ENCODE data around the gene ACOX3.
A peak's percentile ranks its signal among the peaks of the same experiment; 100 is the strongest.

The ACOX3 gene

GRCh38 chr4:8402181-8402597, 38.3 kb downstream of the ACOX3 start:
- TF ChIP-seq POLR2AphosphoS5 (IDR thresholded peaks at IDR 0.05; ENCODE audit: low read depth, low read length) (no peak), TAF1 (IDR thresholded peaks at IDR 0.05; ENCODE audit: borderline replicate concordance, low read depth, low read length) (no peak), POLR2A (IDR thresholded peaks at IDR 0.05; ENCODE audit: low read depth, low read length) (no peak)
- DNase-seq (ENCODE audit: insufficient read length) (no peak), FAIRE-seq (no peak)

GRCh38 chr4:8401665-8402064, 38.9 kb downstream of the ACOX3 start:
- DNase-seq (ENCODE audit: insufficient read length) (no peak), FAIRE-seq (no peak)
- TF ChIP-seq POLR2A (IDR thresholded peaks at IDR 0.05; ENCODE audit: low read depth, low read length) (no peak), TAF1 (IDR thresholded peaks at IDR 0.05; ENCODE audit: borderline replicate concordance, low read depth, low read length) (no peak), POLR2AphosphoS5 (IDR thresholded peaks at IDR 0.05; ENCODE audit: low read depth, low read length) (no peak)

GRCh38 chr4:8400632-8401325, 39.7 kb downstream of the ACOX3 start:
- no peak for DNase-seq (ENCODE audit: insufficient read length)
- no peak for FAIRE-seq
- TF ChIP-seq POLR2A (IDR thresholded peaks at IDR 0.05; ENCODE audit: low read depth, low read length), result no peak
- TF ChIP-seq POLR2AphosphoS5 (IDR thresholded peaks at IDR 0.05; ENCODE audit: low read depth, low read length), result no peak
- no peak for TF ChIP-seq TAF1 (IDR thresholded peaks at IDR 0.05; ENCODE audit: borderline replicate concordance, low read depth, low read length)

GRCh38 chr4:8399298-8399697, 41.2 kb downstream of the ACOX3 start:
- DNase-seq (ENCODE audit: insufficient read length), result no peak
- TF ChIP-seq TAF1 (IDR thresholded peaks at IDR 0.05; ENCODE audit: borderline replicate concordance, low read depth, low read length) (no peak), POLR2AphosphoS5 (IDR thresholded peaks at IDR 0.05; ENCODE audit: low read depth, low read length) (no peak), POLR2A (IDR thresholded peaks at IDR 0.05; ENCODE audit: low read depth, low read length) (no peak)
- no peak for FAIRE-seq

- FAIRE-seq (no peak), DNase-seq (ENCODE audit: insufficient read length) (no peak)
- no peak for TF ChIP-seq TAF1 (IDR thresholded peaks at IDR 0.05; ENCODE audit: borderline replicate concordance, low read depth, low read length)
- no peak for TF ChIP-seq POLR2AphosphoS5 (IDR thresholded peaks at IDR 0.05; ENCODE audit: low read depth, low read length)
These were observed 42.2 kb downstream of the ACOX3 start for GRCh38 chr4:8398347-8398746.

- FAIRE-seq, result no peak
- TF ChIP-seq POLR2A (IDR thresholded peaks at IDR 0.05; ENCODE audit: low read depth, low read length) (no peak), TAF1 (IDR thresholded peaks at IDR 0.05; ENCODE audit: borderline replicate concordance, low read depth, low read length) (no peak), POLR2AphosphoS5 (IDR thresholded peaks at IDR 0.05; ENCODE audit: low read depth, low read length) (no peak)
- no peak for DNase-seq (ENCODE audit: insufficient read length)
These were observed 43.6 kb downstream of the ACOX3 start for GRCh38 chr4:8396762-8397406.

- no peak for FAIRE-seq
- DNase-seq (ENCODE audit: insufficient read length), result no peak
- TF ChIP-seq POLR2A (IDR thresholded peaks at IDR 0.05; ENCODE audit: low read depth, low read length) (no peak), POLR2AphosphoS5 (IDR thresholded peaks at IDR 0.05; ENCODE audit: low read depth, low read length) (no peak), TAF1 (IDR thresholded peaks at IDR 0.05; ENCODE audit: borderline replicate concordance, low read depth, low read length) (no peak)
These were observed 44.8 kb downstream of the ACOX3 start for GRCh38 chr4:8395504-8396296.

GRCh38 chr4:8394806-8395205, 45.7 kb downstream of the ACOX3 start:
- DNase-seq (ENCODE audit: insufficient read length), result no peak
- FAIRE-seq, result no peak
- no peak for TF ChIP-seq TAF1 (IDR thresholded peaks at IDR 0.05; ENCODE audit: borderline replicate concordance, low read depth, low read length)
- TF ChIP-seq POLR2AphosphoS5 (IDR thresholded peaks at IDR 0.05; ENCODE audit: low read depth, low read length), result no peak
- TF ChIP-seq POLR2A (IDR thresholded peaks at IDR 0.05; ENCODE audit: low read depth, low read length), result no peak

GRCh38 chr4:8394061-8394519, 46.4 kb downstream of the ACOX3 start:
- peak; percentile 40 for FAIRE-seq
- TF ChIP-seq POLR2AphosphoS5 (IDR thresholded peaks at IDR 0.05; ENCODE audit: low read depth, low read length) (no peak), TAF1 (IDR thresholded peaks at IDR 0.05; ENCODE audit: borderline replicate concordance, low read depth, low read length) (no peak), POLR2A (IDR thresholded peaks at IDR 0.05; ENCODE audit: low read depth, low read length) (no peak)
- no peak for DNase-seq (ENCODE audit: insufficient read length)

GRCh38 chr4:8393593-8394038, 46.9 kb downstream of the ACOX3 start:
- no peak for FAIRE-seq

GRCh38 chr4:8392591-8393190, 47.8 kb downstream of the ACOX3 start:
- FAIRE-seq (no peak), DNase-seq (ENCODE audit: insufficient read length) (no peak)
- TF ChIP-seq TAF1 (IDR thresholded peaks at IDR 0.05; ENCODE audit: borderline replicate concordance, low read depth, low read length) (no peak), POLR2A (IDR thresholded peaks at IDR 0.05; ENCODE audit: low read depth, low read length) (no peak)

More at GRCh38 chr4:8393593-8394038, 46.9 kb downstream of the ACOX3 start:
- no peak for DNase-seq (ENCODE audit: insufficient read length)
- TF ChIP-seq POLR2AphosphoS5 (IDR thresholded peaks at IDR 0.05; ENCODE audit: low read depth, low read length) (no peak), POLR2A (IDR thresholded peaks at IDR 0.05; ENCODE audit: low read depth, low read length) (no peak), TAF1 (IDR thresholded peaks at IDR 0.05; ENCODE audit: borderline replicate concordance, low read depth, low read length) (no peak)
